Rectal smooth muscle tissue (tissue), 1 donor: ENCODE measurements around the gene CGN.

Experiments used
- H3K27ac ChIP-seq: one replicate; pipeline ENCODE4 v1.7.0; 2013; ENCODE audit warnings: low read depth, low read length, inconsistent platforms
- H3K27me3 ChIP-seq: one replicate; pipeline ENCODE4 v1.7.0; 2013; ENCODE audit warnings: low read length; ENCODE audit not compliant: control insufficient read depth, insufficient read depth
- H3K36me3 ChIP-seq: one replicate; pipeline ENCODE4 v1.7.0; 2013; ENCODE audit warnings: low read length; ENCODE audit not compliant: control insufficient read depth, insufficient read depth
- H3K4me1 ChIP-seq: one replicate; pipeline ENCODE4 v1.7.0; 2013; ENCODE audit warnings: low read length; ENCODE audit not compliant: control insufficient read depth, insufficient read depth
- H3K4me3 ChIP-seq: one replicate; pipeline ENCODE4 v1.7.0; 2013; ENCODE audit warnings: low read length
- H3K9ac ChIP-seq: one replicate; pipeline ENCODE4 v1.7.0; 2013; ENCODE audit warnings: low read length

The CGN gene

GRCh38 chr1:151510957-151511635 lies at the start of gene CGN:
CGN (plus strand) TSS chr1:151511387; CDS start chr1:151518520, 7,133 bp downstream.
- peak within 1 kb of the TSS; percentile 66 for H3K27ac ChIP-seq
- peaks cover 6% of the 10 kb centered on the region for H3K4me1 ChIP-seq
- H3K36me3 ChIP-seq: no peaks in the 10 kb centered on the region
- peak within 1 kb of the TSS; percentile 88 for H3K4me3 ChIP-seq
- H3K9ac ChIP-seq: peak within 1 kb of the TSS; percentile 64
- H3K27me3 ChIP-seq: peaks cover 4% of the 10 kb centered on the region

DNA sequence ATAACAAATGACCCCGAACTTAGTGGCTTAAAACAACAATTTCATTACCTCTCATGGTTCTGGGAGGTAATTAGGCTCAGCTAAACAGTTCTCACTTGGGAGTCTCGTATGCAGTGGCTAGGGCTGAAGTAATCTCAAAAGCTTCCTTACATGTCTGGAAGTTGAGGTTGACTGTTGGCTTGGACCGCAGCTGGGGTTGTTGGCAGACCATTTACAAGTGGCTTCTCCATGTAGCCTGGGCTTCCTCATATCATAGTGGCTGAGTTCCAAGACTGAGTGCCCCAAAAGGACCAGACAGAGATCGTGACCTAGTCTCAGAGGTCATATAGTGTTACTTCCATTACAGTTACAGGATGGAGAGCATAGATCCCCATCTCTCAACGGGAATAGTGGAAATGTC lies 49.5 kb upstream of the CGN start:
- no peaks in the 10 kb centered on the region for H3K27me3 ChIP-seq
- peaks cover 6% of the 10 kb centered on the region for H3K4me1 ChIP-seq
- no peak overlapping the region for H3K27ac ChIP-seq
- no peak overlapping the region for H3K4me3 ChIP-seq
- no peaks in the 10 kb centered on the region for H3K36me3 ChIP-seq
- no peak overlapping the region for H3K9ac ChIP-seq

DNA sequence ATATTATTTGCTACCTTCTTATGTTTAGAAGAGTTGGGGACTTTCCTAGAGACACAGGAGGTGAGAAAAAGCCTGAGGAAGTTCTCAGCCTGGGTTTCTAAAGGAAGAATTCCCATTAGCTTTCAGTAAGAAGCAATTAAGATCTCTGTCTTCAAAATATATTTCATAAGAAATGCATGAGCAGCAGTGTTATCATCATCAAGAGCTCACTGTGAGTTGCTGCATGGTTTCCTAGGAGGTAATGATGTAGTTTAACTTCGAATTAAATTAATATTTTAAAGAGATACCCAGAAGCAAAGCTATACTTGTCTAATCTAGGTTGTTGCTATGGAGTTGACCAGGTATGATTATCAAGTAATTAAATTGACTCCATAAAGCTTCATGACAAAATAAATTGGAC lies 46.2 kb upstream of the CGN start:
- Histone ChIP-seq H3K4me3 (no peak overlapping the region), H3K27ac (no peak overlapping the region), H3K36me3 (no peaks in the 10 kb centered on the region), H3K27me3 (no peaks in the 10 kb centered on the region), H3K9ac (no peak overlapping the region), H3K4me1 (no peaks in the 10 kb centered on the region)

- H3K4me3 ChIP-seq: peak overlapping the region; percentile 75
- peak overlapping the region; percentile 38 for H3K9ac ChIP-seq
- peak overlapping the region; percentile 41 for H3K27ac ChIP-seq
- H3K27me3 ChIP-seq: no peaks in the 10 kb centered on the region
- no peaks in the 10 kb centered on the region for H3K4me1 ChIP-seq
- no peaks in the 10 kb centered on the region for H3K36me3 ChIP-seq
Observed at GRCh38 chr1:151472856-151473731, 38.1 kb upstream of the CGN start.

GRCh38 chr1:151474745-151475144 lies 36.4 kb upstream of the CGN start:
- no peaks in the 10 kb centered on the region for H3K36me3 ChIP-seq
- H3K27ac ChIP-seq: no peak overlapping the region
- no peaks in the 10 kb centered on the region for H3K4me1 ChIP-seq
- no peaks in the 10 kb centered on the region for H3K27me3 ChIP-seq
- no peak overlapping the region for H3K9ac ChIP-seq
- no peak overlapping the region for H3K4me3 ChIP-seq

DNA sequence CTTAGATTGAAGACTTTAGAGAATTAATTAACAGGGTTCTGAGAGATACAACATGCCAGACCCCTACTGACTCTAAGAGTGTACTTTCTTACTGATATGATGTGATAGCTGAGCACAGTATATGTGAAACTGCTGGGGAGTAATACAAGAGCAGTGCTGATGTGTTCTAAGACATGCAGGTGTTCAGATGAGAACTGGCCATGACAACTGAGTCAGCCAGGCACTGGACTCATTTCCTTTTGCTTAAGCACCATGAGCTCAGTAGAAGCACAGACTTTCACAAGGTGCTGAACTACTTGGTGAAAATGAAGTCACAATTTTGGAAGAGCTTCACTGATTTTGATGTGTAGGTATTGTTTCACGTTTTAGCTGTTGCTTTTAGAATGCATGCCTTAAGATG lies 36.0 kb upstream of the CGN start:
- Histone ChIP-seq H3K4me1 (no peaks in the 10 kb centered on the region), H3K9ac (no peak overlapping the region), H3K4me3 (no peak overlapping the region), H3K27ac (no peak overlapping the region), H3K36me3 (no peaks in the 10 kb centered on the region), H3K27me3 (no peaks in the 10 kb centered on the region)

- Histone ChIP-seq H3K9ac (no peak overlapping the region), H3K27ac (no peak overlapping the region), H3K36me3 (no peaks in the 10 kb centered on the region), H3K4me3 (no peak overlapping the region), H3K27me3 (no peaks in the 10 kb centered on the region), H3K4me1 (no peaks in the 10 kb centered on the region)
Observed at GRCh38 chr1:151476083-151476482, 35.1 kb upstream of the CGN start.

- Histone ChIP-seq H3K4me1 (no peaks in the 10 kb centered on the region), H3K9ac (no peak overlapping the region), H3K27me3 (no peaks in the 10 kb centered on the region), H3K36me3 (no peaks in the 10 kb centered on the region), H3K4me3 (no peak overlapping the region), H3K27ac (no peak overlapping the region)
Observed at GRCh38 chr1:151477066-151477465, 34.1 kb upstream of the CGN start.

DNA sequence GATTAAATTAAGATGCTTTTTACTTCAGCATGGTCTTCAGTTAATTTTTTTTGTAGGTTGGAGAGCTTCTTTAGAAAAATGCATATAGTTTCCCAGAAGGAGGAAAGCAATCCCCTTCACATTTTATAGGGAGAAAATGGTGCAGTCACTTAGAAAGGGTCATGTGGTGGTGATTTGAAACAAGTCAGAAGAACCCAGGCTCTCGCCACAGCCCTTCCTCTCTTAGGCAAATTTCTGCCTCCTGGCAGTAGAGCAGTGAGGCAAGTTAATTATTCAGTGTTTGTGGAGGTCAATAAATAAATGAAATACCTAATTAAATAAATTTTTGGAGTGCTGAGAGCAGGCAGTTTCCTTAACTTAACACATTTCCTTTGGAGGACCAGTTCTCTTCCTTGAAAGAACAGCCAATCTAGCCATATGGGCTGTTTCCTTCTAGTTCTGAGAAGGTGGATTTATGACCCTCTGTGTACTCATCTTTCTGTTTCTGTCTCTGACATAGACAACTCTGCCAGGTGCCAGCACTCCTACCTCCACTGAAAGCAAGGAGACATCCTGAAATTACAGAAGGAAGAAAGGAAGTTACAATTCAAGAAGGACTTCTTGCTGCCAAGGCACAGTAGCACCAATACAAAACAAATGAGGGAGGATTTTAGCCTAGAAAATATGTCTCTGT lies 32.9 kb upstream of the CGN start:
- Histone ChIP-seq H3K36me3 (no peaks in the 10 kb centered on the region), H3K4me3 (no peak overlapping the region), H3K27me3 (no peaks in the 10 kb centered on the region), H3K4me1 (no peaks in the 10 kb centered on the region), H3K27ac (no peak overlapping the region), H3K9ac (no peak overlapping the region)

DNA sequence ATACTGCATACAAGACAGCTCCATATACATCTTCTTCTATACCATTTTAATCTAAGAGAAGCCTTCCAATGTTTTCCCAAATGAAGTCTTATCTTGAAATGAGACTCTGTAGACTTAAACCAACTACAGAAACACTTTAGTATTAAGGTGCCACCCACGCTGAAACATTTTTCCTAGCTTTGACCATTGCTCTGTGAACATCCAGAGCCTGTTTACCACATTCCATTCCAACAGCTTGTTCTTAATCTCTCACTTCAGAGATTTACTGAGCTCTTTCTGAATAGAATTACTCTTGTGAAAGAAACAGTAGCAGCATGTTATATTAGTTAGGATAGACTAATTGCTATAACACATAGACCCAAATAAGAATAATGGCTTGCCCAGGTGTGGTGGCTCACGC lies 32.3 kb upstream of the CGN start:
- H3K4me1 ChIP-seq: no peaks in the 10 kb centered on the region
- no peak overlapping the region for H3K27ac ChIP-seq
- H3K4me3 ChIP-seq: no peak overlapping the region
- no peaks in the 10 kb centered on the region for H3K27me3 ChIP-seq
- H3K9ac ChIP-seq: no peak overlapping the region
- H3K36me3 ChIP-seq: no peaks in the 10 kb centered on the region

DNA sequence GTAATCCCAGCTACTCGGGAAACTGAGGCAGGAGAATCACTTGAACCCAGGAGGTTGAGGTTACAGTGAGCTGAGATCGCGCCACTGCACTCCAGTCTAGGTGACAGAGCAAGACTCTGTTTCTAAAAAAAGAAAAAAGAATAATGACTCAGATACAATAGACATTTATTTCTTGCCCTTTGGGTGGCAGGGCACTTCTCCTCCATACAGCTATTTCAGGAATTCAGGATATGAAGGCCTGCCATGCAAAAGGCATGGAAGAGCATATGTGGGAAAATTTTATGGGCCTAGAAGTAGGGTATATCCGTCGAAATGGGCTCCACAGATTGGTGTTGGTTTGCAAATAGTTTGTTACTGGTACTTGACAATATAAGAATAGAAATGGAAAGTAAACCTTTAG lies 31.7 kb upstream of the CGN start:
- Histone ChIP-seq H3K9ac (no peak overlapping the region), H3K27me3 (no peaks in the 10 kb centered on the region), H3K4me1 (no peaks in the 10 kb centered on the region), H3K27ac (no peak overlapping the region), H3K36me3 (no peaks in the 10 kb centered on the region), H3K4me3 (no peak overlapping the region)

DNA sequence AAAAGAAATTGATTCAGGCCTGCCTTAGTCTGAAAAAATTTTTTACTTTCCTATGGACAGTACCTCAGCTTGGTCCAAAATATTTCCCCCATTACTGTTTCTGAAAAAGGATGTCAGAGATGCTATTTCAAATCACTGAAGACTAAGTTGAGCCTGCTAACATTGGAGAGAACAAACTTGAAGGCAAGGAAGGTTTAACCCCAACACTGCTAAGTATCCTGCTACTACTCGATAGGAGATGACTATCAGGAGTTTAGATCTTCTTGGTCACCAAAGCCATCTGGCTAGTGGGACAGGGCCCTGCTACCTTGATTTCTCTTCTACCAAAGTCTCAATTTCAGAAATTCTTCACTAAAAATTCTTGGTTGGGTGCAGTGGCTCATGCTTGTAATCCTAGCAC lies 29.2 kb upstream of the CGN start:
- Histone ChIP-seq H3K4me3 (no peak overlapping the region), H3K36me3 (no peaks in the 10 kb centered on the region), H3K9ac (no peak overlapping the region), H3K4me1 (no peaks in the 10 kb centered on the region), H3K27me3 (no peaks in the 10 kb centered on the region), H3K27ac (no peak overlapping the region)
